Lower leg skin (tissue), 4 donors: ENCODE measurements around the gene FRY. TPM values are rescaled to one million over a fixed set of nuclear protein-coding genes. Genes with fewer than 3 reads are reported as not detected.

ENCODE experiments used
- DNase-seq, 2 donors: peaks; one replicate each; pipeline ENCODE4 v3.0.0-alpha.2; 2019; ENCODE audit warnings: low spot score in 2 of 2
- H3K4me3 ChIP-seq: fragments of 200-600 bp; sonication (generic); 2 replicates; pipeline ENCODE4 v1.5.1; 2017; ENCODE audit warnings: mild to moderate bottlenecking, low read depth; ENCODE audit not compliant: poor library complexity, severe bottlenecking
- CTCF ChIP-seq, 3 donors: fragments of 450-650 bp; IDR thresholded peaks; one replicate each; pipeline ENCODE4 v1.5.1; 2016; ENCODE audit warnings: antibody characterized with exemption in 3 of 3, mild to moderate bottlenecking in 3 of 3, moderate library complexity in 2 of 3
- POLR2A ChIP-seq, 2 donors: fragments of 450-650 bp; IDR thresholded peaks; one replicate each; pipeline ENCODE4 v1.6.1; 2016 to 2017; ENCODE audit warnings: antibody characterized with exemption in 2 of 2, mild to moderate bottlenecking in 1 of 2, moderate library complexity in 1 of 2
- WGBS, 2 donors: methylation state at CpG; one replicate each; pipeline ENCODE4 v1.1.5; 2018; 5-methylcytosine and 5-hydroxymethylcytosine counted together
- intact Hi-C: fragments of 100-400 bp; cut with DNase I; formaldehyde crosslinking; loops from one replicate; pipeline ENCODE4 v1.15.0; 2023; ENCODE audit warnings: low total_unique reads
- total RNA-seq, 4 donors: library from RNA; depleted of rRNA; stranded (reverse); fragments of >200 nt; gene quantifications; one replicate each; pipeline ENCODE4 v1.1.0, GENCODE V29; 2016

The FRY gene
- total RNA-seq, 4 donors from 2014 or later, result 24.9 to 39.6 (median 35.9) TPM

GRCh38 chr13:32254416-32254815 lies 222.8 kb downstream of the FRY start:
- no peak overlapping the region for H3K4me3 ChIP-seq
- WGBS, 2 donors, result 19 to 24% methylated on average over 3 of the region's 3 CpGs
- TF ChIP-seq POLR2A (IDR thresholded peaks at IDR 0.05) (no peak), CTCF (IDR thresholded peaks at IDR 0.05) (no peak)
- DNase-seq, result no peak
- intact Hi-C loops, result no loop called here

GRCh38 chr13:32254916-32255723 lies 223.5 kb downstream of the FRY start:
- TF ChIP-seq POLR2A (IDR thresholded peaks at IDR 0.05) (no peak), CTCF (IDR thresholded peaks at IDR 0.05) (no peak)
- 51 to 56% methylated on average over 10 of the region's 10 CpGs for WGBS, 2 donors
- no peak overlapping the region for H3K4me3 ChIP-seq
- intact Hi-C loops, result no loop called here
- no peak for DNase-seq

- WGBS, 2 donors, result 66 to 70% methylated on average over 6 of the region's 6 CpGs
- intact Hi-C loops, result no loop called here
- no peak overlapping the region for H3K4me3 ChIP-seq
- no peak for TF ChIP-seq POLR2A (IDR thresholded peaks at IDR 0.05)
- no peak for TF ChIP-seq CTCF (IDR thresholded peaks at IDR 0.05)
- DNase-seq, result no peak
These were observed 224.1 kb downstream of the FRY start for GRCh38 chr13:32255724-32256109.

- DNase-seq, result no peak
- WGBS, 2 donors, result 85 to 86% methylated on average over 4 of the region's 4 CpGs
- intact Hi-C loops, result no loop called here
- TF ChIP-seq CTCF (IDR thresholded peaks at IDR 0.05), result no peak
- TF ChIP-seq POLR2A (IDR thresholded peaks at IDR 0.05), result no peak
- no peak overlapping the region for H3K4me3 ChIP-seq
These were observed 224.7 kb downstream of the FRY start for GRCh38 chr13:32256243-32256642.

- no peak for DNase-seq
- TF ChIP-seq POLR2A (IDR thresholded peaks at IDR 0.05), result no peak
- no peak for TF ChIP-seq CTCF (IDR thresholded peaks at IDR 0.05)
- intact Hi-C loops, result no loop called here
- no peak overlapping the region for H3K4me3 ChIP-seq
These were observed 226.1 kb downstream of the FRY start for GRCh38 chr13:32257649-32258048.

GRCh38 chr13:32259116-32259515 lies 227.5 kb downstream of the FRY start:
- no peak overlapping the region for H3K4me3 ChIP-seq
- intact Hi-C loops, result no loop called here
- TF ChIP-seq POLR2A (IDR thresholded peaks at IDR 0.05), result no peak
- no peak for TF ChIP-seq CTCF (IDR thresholded peaks at IDR 0.05)
- WGBS, 2 donors, result 92 to 100% methylated on average over 1 of the region's 1 CpG
- DNase-seq, result no peak
